WTC11 (cell line): Measurements from ENCODE around the gene SRGAP1. TPM values are rescaled to one million over a fixed set of nuclear protein-coding genes. Genes with fewer than 3 reads are reported as not detected.

Source experiments
- ATAC-seq: fragments of 200-7000 bp; cut with Tn5 transposase; 2 replicates; pipeline ENCODE4 v1.10.0; 2021; ENCODE audit warnings: mild to moderate bottlenecking, moderate library complexity
- CTCF ChIA-PET: fragments of 300-600 bp; sonication (Branson Sonifier 250); formaldehyde crosslinking; loops from one replicate; lab custom pipeline; 2021; ENCODE audit warnings: antibody characterized with exemption; lab: Charles Lee
- POLR2A ChIA-PET: fragments of 350-600 bp; sonication (Branson Sonifier 250); formaldehyde crosslinking; loops from one replicate; lab custom pipeline; 2021; ENCODE audit warnings: antibody characterized with exemption; lab: Charles Lee
- DNase-seq: peaks from one replicate; pipeline ENCODE4 v3.0.0; 2021; ENCODE audit warnings: low spot score
- H3K27ac Mint-ChIP-seq: 2 replicates; pipeline ENCODE4 v1.8.0; 2021; ENCODE audit warnings: mixed read lengths
- H3K27me3 Mint-ChIP-seq: 2 replicates; pipeline ENCODE4 v1.8.0; 2021; ENCODE audit warnings: low read depth, mild to moderate bottlenecking, moderate library complexity, mixed read lengths
- H3K36me3 Mint-ChIP-seq: 2 replicates; pipeline ENCODE4 v1.8.0; 2021; ENCODE audit warnings: mixed read lengths
- H3K4me1 Mint-ChIP-seq: 2 replicates; pipeline ENCODE4 v1.8.0; 2022; ENCODE audit warnings: mixed read lengths
- H3K4me3 Mint-ChIP-seq: 2 replicates; pipeline ENCODE4 v1.8.0; 2021; ENCODE audit warnings: mild to moderate bottlenecking, moderate library complexity, mixed read lengths
- H3K9me3 Mint-ChIP-seq: 2 replicates; pipeline ENCODE4 v1.8.0; 2021; ENCODE audit warnings: mixed read lengths
- ATF1 ChIP-seq: sonication (generic); formaldehyde crosslinking; IDR thresholded peaks from 2 replicates; pipeline ENCODE4 v1.8.1; 2023; ENCODE audit warnings: mild to moderate bottlenecking, moderate library complexity, missing genetic modification reagents
- ATF3 ChIP-seq: sonication (generic); formaldehyde crosslinking; conservative IDR thresholded peaks from 2 replicates; pipeline ENCODE4 v1.8.1; 2022; ENCODE audit warnings: mild to moderate bottlenecking, missing genetic modification reagents
- CBFB ChIP-seq: sonication (generic); formaldehyde crosslinking; IDR thresholded peaks from 2 replicates; pipeline ENCODE4 v1.8.1; 2022; ENCODE audit warnings: mild to moderate bottlenecking, low read depth, missing genetic modification reagents
- EMX1 ChIP-seq: fragments of 250-450 bp; sonication (Bioruptor Pico); IDR thresholded peaks from 2 replicates; pipeline ENCODE4 v1.8.0; 2021; ENCODE audit warnings: mild to moderate bottlenecking
- ESRRA ChIP-seq: sonication (generic); formaldehyde crosslinking; IDR thresholded peaks from 2 replicates; pipeline ENCODE4 v1.8.1; 2022; ENCODE audit warnings: mild to moderate bottlenecking, missing genetic modification reagents, borderline replicate concordance
- HMGA2 ChIP-seq: fragments of 250-450 bp; sonication (Bioruptor Pico); IDR thresholded peaks from 2 replicates; pipeline ENCODE4 v1.4.0; 2021; ENCODE audit warnings: mild to moderate bottlenecking, moderate library complexity
- IRF2 ChIP-seq: sonication (generic); formaldehyde crosslinking; IDR thresholded peaks from 2 replicates; pipeline ENCODE4 v1.8.0; 2022; ENCODE audit warnings: low read depth, missing genetic modification reagents, borderline replicate concordance
- MYBL2 ChIP-seq: sonication (generic); formaldehyde crosslinking; IDR thresholded peaks from 2 replicates; pipeline ENCODE4 v1.8.1; 2023; ENCODE audit warnings: mild to moderate bottlenecking, moderate library complexity, missing genetic modification reagents
- NR1H2 ChIP-seq: sonication (generic); formaldehyde crosslinking; IDR thresholded peaks from 2 replicates; pipeline ENCODE4 v1.9.0; 2021; ENCODE audit warnings: mild to moderate bottlenecking, moderate library complexity, missing genetic modification reagents
- NR2C2 ChIP-seq: sonication (generic); formaldehyde crosslinking; IDR thresholded peaks from 2 replicates; pipeline ENCODE4 v1.8.0; 2022; ENCODE audit warnings: mild to moderate bottlenecking, missing genetic modification reagents
- PREB ChIP-seq: sonication (generic); formaldehyde crosslinking; IDR thresholded peaks from 2 replicates; pipeline ENCODE4 v1.8.1; 2022; ENCODE audit warnings: mild to moderate bottlenecking, missing genetic modification reagents, moderate library complexity, borderline replicate concordance
- STAT6 ChIP-seq: sonication (generic); formaldehyde crosslinking; conservative IDR thresholded peaks from 2 replicates; pipeline ENCODE4 v1.8.1; 2023; ENCODE audit warnings: mild to moderate bottlenecking, low read depth, missing genetic modification reagents, moderate library complexity
- TP53 ChIP-seq: sonication (generic); formaldehyde crosslinking; IDR thresholded peaks from 2 replicates; pipeline ENCODE4 v1.8.1; 2023; ENCODE audit warnings: mild to moderate bottlenecking, missing genetic modification reagents
- ZBTB21 ChIP-seq: sonication (generic); formaldehyde crosslinking; IDR thresholded peaks from 2 replicates; pipeline ENCODE4 v1.8.1; 2023; ENCODE audit warnings: mild to moderate bottlenecking, missing genetic modification reagents, borderline replicate concordance
- ZNF219 ChIP-seq: sonication (generic); formaldehyde crosslinking; IDR thresholded peaks from 2 replicates; pipeline ENCODE4 v1.8.0; 2023; ENCODE audit warnings: missing genetic modification reagents, mild to moderate bottlenecking, borderline replicate concordance
- ZNF396 ChIP-seq: fragments of 250-450 bp; sonication (Bioruptor Pico); IDR thresholded peaks from 2 replicates; pipeline ENCODE4 v1.8.0; 2021; ENCODE audit warnings: mild to moderate bottlenecking, moderate library complexity, borderline replicate concordance
- ZNF512 ChIP-seq: sonication (generic); formaldehyde crosslinking; IDR thresholded peaks from 2 replicates; pipeline ENCODE4 v1.8.1; 2022; ENCODE audit warnings: missing genetic modification reagents, borderline replicate concordance
- ZNF671 ChIP-seq: fragments of 250-450 bp; sonication (Bioruptor Pico); IDR thresholded peaks from 2 replicates; pipeline ENCODE4 v1.8.0; 2021; ENCODE audit warnings: mild to moderate bottlenecking
- total RNA-seq: library from RNA; stranded (reverse); gene quantifications from 3 replicates; pipeline ENCODE4 v1.2.3, GENCODE V29; 2021

SRGAP1 gene
- total RNA-seq, 1 experiment from 2014 or later = 10.3 TPM

GRCh38 chr12:63811334-63811733, 33.2 kb upstream of the SRGAP1 start:
- CTCF ChIA-PET = no interaction called here

GRCh38 chr12:63811755-63812154, 32.7 kb upstream of the SRGAP1 start:
- Mint-ChIP-seq H3K27ac (no peak overlapping the region), H3K36me3 (no peaks in the 10 kb centered on the region), H3K9me3 (peaks cover 2% of the 10 kb centered on the region; the same call in 1 of the 2 replicates), H3K4me3 (no peak overlapping the region), H3K27me3 (no peaks in the 10 kb centered on the region), H3K4me1 (no peaks in the 10 kb centered on the region)
- no peak for TF ChIP-seq STAT6 (CRISPR knock-in tag)
- TF ChIP-seq IRF2 (CRISPR knock-in tag) = no peak
- TF ChIP-seq ZNF396 (CRISPR knock-in tag) = no peak
- no peak for TF ChIP-seq ATF3
- TF ChIP-seq MYBL2 (CRISPR knock-in tag) = no peak
- no peak for TF ChIP-seq ZNF512 (CRISPR knock-in tag)
- TF ChIP-seq ZNF219 (CRISPR knock-in tag) = no peak
- TF ChIP-seq HMGA2 (CRISPR knock-in tag) = no peak
- no peak for TF ChIP-seq NR1H2 (CRISPR knock-in tag)
- TF ChIP-seq EMX1 = no peak
- no peak for TF ChIP-seq PREB (CRISPR knock-in tag)
- CTCF ChIA-PET = no interaction called here
- POLR2A ChIA-PET = no interaction called here
- DNase-seq (no peak), ATAC-seq (no peak)

More at GRCh38 chr12:63811334-63811733, 33.2 kb upstream of the SRGAP1 start:
- H3K27me3 Mint-ChIP-seq = no peaks in the 10 kb centered on the region
- TF ChIP-seq TP53 (no peak), ZBTB21 (CRISPR knock-in tag) (no peak), ZNF671 (no peak), ATF1 (CRISPR knock-in tag) (no peak), NR2C2 (CRISPR knock-in tag) (no peak), ESRRA (CRISPR knock-in tag) (no peak), CBFB (CRISPR knock-in tag) (no peak), ZNF512 (CRISPR knock-in tag) (no peak)
- TF ChIP-seq, all 79 proteins: peak for 0
- POLR2A ChIA-PET = no interaction called here
- no peaks in the 10 kb centered on the region for H3K36me3 Mint-ChIP-seq
- ATAC-seq = no peak
- H3K9me3 Mint-ChIP-seq = no peaks in the 10 kb centered on the region
- DNase-seq = no peak
- H3K27ac Mint-ChIP-seq = no peak overlapping the region
- H3K4me1 Mint-ChIP-seq = no peaks in the 10 kb centered on the region
- no peak overlapping the region for H3K4me3 Mint-ChIP-seq
